Gastroesophageal sphincter (tissue), 4 donors: Measurements from ENCODE around the gene TMIGD1. TPM values are rescaled to one million over a fixed set of nuclear protein-coding genes. Genes with fewer than 3 reads are reported as not detected.
"Not testable (repeated sequence)": the region's sequence is repeated elsewhere in the genome, so short reads cannot be mapped to it uniquely, and the experiment has no call there.

Experiments used
- ATAC-seq: fragments of 150-250 bp; one replicate; pipeline ENCODE4 v1.9.1; 2016; ENCODE audit warnings: mild to moderate bottlenecking, moderate library complexity
- H3K27ac ChIP-seq, 4 donors: fragments of 200-600 bp; sonication (generic) in 3 of 4; 1 replicate in 3 of 4; 2 replicates in 1 of 4; pipeline ENCODE4 v1.5.1; 2016 to 2019
- H3K27me3 ChIP-seq: fragments of 200-600 bp; sonication (generic); one replicate; pipeline ENCODE4 v1.5.1; 2019
- H3K36me3 ChIP-seq, 2 donors: fragments of 200-600 bp; sonication (generic); one replicate each; pipeline ENCODE4 v1.5.1; 2019; ENCODE audit warnings: control low read depth in 1 of 2
- H3K4me1 ChIP-seq, 3 donors: fragments of 200-600 bp; sonication (generic); 1 replicate in 2 of 3; 2 replicates in 1 of 3; pipeline ENCODE4 v1.5.1; 2016 to 2019; ENCODE audit warnings: control low read depth in 2 of 3
- H3K4me3 ChIP-seq, 2 donors: fragments of 200-600 bp; sonication (generic); one replicate each; pipeline ENCODE4 v1.5.1; 2019; ENCODE audit warnings: mild to moderate bottlenecking in 1 of 2, moderate library complexity in 1 of 2
- H3K9me3 ChIP-seq, 3 donors: fragments of 200-600 bp; sonication (generic); one replicate each; pipeline ENCODE4 v1.5.1; 2017 to 2019; ENCODE audit warnings: control low read depth in 2 of 3
- CTCF ChIP-seq, 4 experiments: fragments of 200-600 bp in 2 of 4; fragments of 450-650 bp in 2 of 4; sonication (generic) in 1 of 4; IDR thresholded peaks; one replicate each; pipeline ENCODE4 v1.5.1; 2017 to 2019; ENCODE audit warnings: antibody characterized with exemption in 4 of 4, mild to moderate bottlenecking in 2 of 4, moderate library complexity in 2 of 4
- EP300 ChIP-seq: sonication (generic); formaldehyde crosslinking; IDR thresholded peaks from one replicate; pipeline ENCODE4 v1.6.1; 2017; ENCODE audit warnings: antibody characterized with exemption, mild to moderate bottlenecking
- POLR2A ChIP-seq, 2 donors: fragments of 450-650 bp; IDR thresholded peaks; one replicate each; pipeline ENCODE4 v1.6.1; 2017; ENCODE audit warnings: antibody characterized with exemption in 2 of 2, mild to moderate bottlenecking in 2 of 2, moderate library complexity in 1 of 2
- POLR2AphosphoS5 ChIP-seq: sonication (generic); formaldehyde crosslinking; IDR thresholded peaks from one replicate; pipeline ENCODE4 v1.6.1; 2017; ENCODE audit warnings: antibody characterized with exemption
- WGBS, 2 donors: methylation state at CpG; one replicate each; pipeline ENCODE4 v1.1.5; 2018; ENCODE audit warnings: low coverage in 1 of 2; 5-methylcytosine and 5-hydroxymethylcytosine counted together
- total RNA-seq, 4 donors: library from RNA; depleted of rRNA; stranded (reverse); fragments of >200 nt; gene quantifications; one replicate each; pipeline ENCODE4 v1.1.0, GENCODE V29; 2016

The TMIGD1 gene
- total RNA-seq, 4 donors from 2014 or later = not detected

DNA sequence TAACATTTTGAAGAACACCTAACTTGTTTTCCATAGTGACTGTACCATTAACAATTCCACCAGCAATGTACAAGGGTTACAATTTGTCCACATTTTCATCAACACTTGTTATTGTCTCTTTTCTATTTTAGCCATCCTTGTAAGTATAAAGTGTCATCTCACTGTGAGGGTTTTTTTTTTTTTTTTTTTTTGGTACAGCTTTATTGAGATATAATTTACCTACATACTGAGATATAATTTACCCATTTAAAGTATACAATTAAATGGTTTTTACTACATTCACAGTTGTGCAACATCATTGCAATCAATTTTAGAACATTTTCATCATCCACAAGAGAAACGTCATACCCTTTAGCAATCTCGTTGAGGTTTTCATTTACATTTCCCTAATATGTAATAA lies 17.9 kb upstream of the TMIGD1 start:
- H3K9me3 ChIP-seq = no peaks in the 10 kb centered on the region
- WGBS, 2 donors = 94% methylated on average over 2 of the region's 2 CpGs; no CpG with 5 or more reads in 1 of the 2 donors
- no peaks in the 10 kb centered on the region for H3K27me3 ChIP-seq
- TF ChIP-seq CTCF (IDR thresholded peaks at IDR 0.05) (no peak), POLR2A (IDR thresholded peaks at IDR 0.05) (no peak), EP300 (no peak), POLR2AphosphoS5 (no peak)
- no peaks in the 10 kb centered on the region for H3K4me1 ChIP-seq
- no peak for ATAC-seq
- no peak overlapping the region for H3K27ac ChIP-seq
- no peak overlapping the region for H3K4me3 ChIP-seq
- H3K36me3 ChIP-seq = no peaks in the 10 kb centered on the region

DNA sequence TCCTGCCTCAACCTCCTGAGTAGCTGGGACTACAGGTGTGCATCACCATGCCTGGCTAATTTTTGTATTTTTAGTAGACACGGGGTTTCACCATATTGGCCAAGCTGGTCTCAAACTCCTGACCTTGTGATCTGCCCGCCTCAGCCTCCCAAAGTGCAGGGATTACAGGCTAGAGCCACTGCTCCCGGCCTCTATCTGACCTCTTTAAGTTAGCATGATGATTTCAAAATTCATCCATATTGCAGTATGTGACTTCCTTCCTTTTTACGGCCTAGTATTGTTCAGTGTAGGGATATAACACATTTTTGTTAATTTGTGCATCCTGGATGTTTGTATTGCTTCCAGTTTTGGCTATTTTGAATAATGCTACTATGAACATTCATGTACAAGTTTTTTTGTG lies 17.4 kb upstream of the TMIGD1 start:
- not testable (repeated sequence) for H3K4me1 ChIP-seq, H3K4me3 ChIP-seq, H3K27ac ChIP-seq, H3K36me3 ChIP-seq, ATAC-seq, H3K27me3 ChIP-seq, H3K9me3 ChIP-seq
- WGBS, 2 donors = 84 to 86% methylated on average over 3 of the region's 4 CpGs

GRCh38 chr17:30349252-30349651 lies 15.4 kb upstream of the TMIGD1 start:
- Histone ChIP-seq H3K27ac (no peak overlapping the region), H3K9me3 (no peaks in the 10 kb centered on the region), H3K36me3 (no peaks in the 10 kb centered on the region), H3K4me3 (no peak overlapping the region), H3K4me1 (peaks cover 0 to 18% (median 0%) of the 10 kb centered on the region in 3 donors), H3K27me3 (no peaks in the 10 kb centered on the region)
- 80 to 87% methylated on average over 1 of the region's 1 CpG for WGBS, 2 donors
- no peak for TF ChIP-seq EP300
- no peak for TF ChIP-seq CTCF (IDR thresholded peaks at IDR 0.05)
- no peak for TF ChIP-seq POLR2AphosphoS5
- TF ChIP-seq POLR2A (IDR thresholded peaks at IDR 0.05) = no peak
- no peak for ATAC-seq

GRCh38 chr17:30347488-30347887 lies 13.6 kb upstream of the TMIGD1 start:
- H3K36me3 ChIP-seq = no peaks in the 10 kb centered on the region
- no peak overlapping the region for H3K27ac ChIP-seq
- no peak for ATAC-seq
- H3K27me3 ChIP-seq = no peaks in the 10 kb centered on the region
- WGBS, 2 donors = 45 to 60% methylated on average over 4 of the region's 4 CpGs
- H3K4me3 ChIP-seq = no peak overlapping the region
- H3K4me1 ChIP-seq = peaks cover 0 to 26% (median 0%) of the 10 kb centered on the region in 3 donors
- TF ChIP-seq EP300 (no peak), POLR2AphosphoS5 (no peak), CTCF (IDR thresholded peaks at IDR 0.05) (no peak)
- H3K9me3 ChIP-seq = no peaks in the 10 kb centered on the region

DNA sequence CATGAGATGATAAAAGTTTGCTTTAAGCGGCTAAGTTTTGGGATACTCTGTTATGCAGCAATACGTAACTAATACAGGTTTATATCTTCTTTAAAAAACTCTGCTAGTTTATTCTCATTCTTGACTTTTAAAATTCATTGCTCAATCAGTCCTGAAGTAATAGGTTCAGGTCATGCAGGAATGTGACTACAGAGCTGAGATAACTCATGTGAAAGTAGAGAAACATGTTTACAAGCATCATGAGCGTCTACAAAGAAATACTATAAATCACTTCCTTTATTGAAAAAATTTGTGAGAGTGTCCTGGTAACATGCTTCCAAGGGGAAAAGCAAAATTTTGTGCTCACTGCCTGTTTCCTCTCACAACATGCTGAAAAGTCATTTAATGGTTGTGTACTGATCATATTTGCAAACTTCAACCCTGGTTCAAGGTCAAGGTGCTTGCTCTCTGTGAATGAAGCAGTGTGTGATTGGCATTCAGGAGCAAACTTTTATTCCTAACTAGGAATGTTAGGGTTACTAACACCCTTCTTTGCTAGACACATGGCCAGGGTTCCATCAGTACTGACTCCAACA lies 12.5 kb upstream of the TMIGD1 start:
- no peaks in the 10 kb centered on the region for H3K27me3 ChIP-seq
- no peaks in the 10 kb centered on the region for H3K9me3 ChIP-seq
- TF ChIP-seq POLR2AphosphoS5 = no peak
- no peak for TF ChIP-seq EP300
- TF ChIP-seq CTCF (IDR thresholded peaks at IDR 0.05) = no peak
- no peak for TF ChIP-seq POLR2A (IDR thresholded peaks at IDR 0.05)
- ATAC-seq = no peak
- H3K27ac ChIP-seq = peak overlapping the region in 2 of 4 donors; percentile 25 to 50
- H3K4me1 ChIP-seq = peaks cover 0 to 31% (median 0%) of the 10 kb centered on the region in 3 donors
- no peaks in the 10 kb centered on the region for H3K36me3 ChIP-seq
- 82 to 94% methylated on average over 3 of the region's 3 CpGs for WGBS, 2 donors
- no peak overlapping the region for H3K4me3 ChIP-seq
